ENCODE results near the gene AGR3.

Gene AGR3

DNA sequence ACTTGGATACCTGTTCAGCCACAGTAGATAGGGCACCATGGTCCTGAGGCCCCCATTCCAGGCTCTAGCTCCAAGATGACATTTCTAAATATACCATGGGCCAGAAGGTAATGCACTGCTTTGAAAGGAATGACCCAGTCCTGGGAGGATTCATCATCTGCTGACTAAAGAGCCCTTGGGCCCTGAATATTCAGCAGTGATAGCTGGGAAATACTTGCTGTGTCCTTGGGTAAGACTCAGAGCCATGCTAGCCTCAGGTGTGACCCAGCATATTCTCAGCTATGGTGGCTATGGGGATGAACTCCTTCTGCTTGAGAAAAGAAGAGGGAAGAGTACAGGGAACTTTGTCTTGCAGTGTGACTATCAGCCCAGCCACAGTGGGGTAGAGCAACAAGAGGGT is 55.7 kb downstream of the AGR3 start:
- no peak overlapping the region for H3K27ac ChIP-seq (ENCODE audit: poor library complexity, severe bottlenecking)

DNA sequence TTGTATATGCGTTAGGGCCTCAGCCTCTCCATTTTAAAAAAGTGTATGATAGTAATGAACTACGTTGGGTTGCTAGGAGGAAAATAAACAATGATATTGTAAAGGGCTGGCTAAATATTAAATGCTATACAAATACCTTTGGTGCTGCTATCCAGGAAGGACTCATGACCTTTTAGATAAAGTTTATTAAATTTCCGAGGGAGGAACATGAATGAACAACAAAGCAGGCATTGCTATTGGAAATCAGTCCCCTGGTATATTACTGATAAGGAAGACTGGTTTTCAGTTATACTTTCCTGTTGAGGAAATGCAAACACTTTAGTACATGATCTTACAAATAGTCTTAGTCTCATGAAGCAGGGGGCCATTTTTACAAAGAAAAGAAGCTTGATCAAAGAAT is 59.8 kb downstream of the AGR3 start:
- Histone ChIP-seq H3K4me1 (ENCODE audit: insufficient read depth, poor library complexity, severe bottlenecking) (peaks cover 13% of the 10 kb centered on the region), H3K36me3 (ENCODE audit: low read depth) (no peaks in the 10 kb centered on the region), H3K27me3 (ENCODE audit: insufficient read depth, poor library complexity, severe bottlenecking) (no peaks in the 10 kb centered on the region), H3K27ac (ENCODE audit: poor library complexity, severe bottlenecking) (no peak overlapping the region), H3K9me3 (ENCODE audit: severe bottlenecking) (no peaks in the 10 kb centered on the region), H3K4me3 (ENCODE audit: severe bottlenecking) (no peak overlapping the region)
- DNase-seq (ENCODE audit: low spot score): no peak
- no peak for ATAC-seq (ENCODE audit: low read depth)
- TF ChIP-seq, protein P1, sequence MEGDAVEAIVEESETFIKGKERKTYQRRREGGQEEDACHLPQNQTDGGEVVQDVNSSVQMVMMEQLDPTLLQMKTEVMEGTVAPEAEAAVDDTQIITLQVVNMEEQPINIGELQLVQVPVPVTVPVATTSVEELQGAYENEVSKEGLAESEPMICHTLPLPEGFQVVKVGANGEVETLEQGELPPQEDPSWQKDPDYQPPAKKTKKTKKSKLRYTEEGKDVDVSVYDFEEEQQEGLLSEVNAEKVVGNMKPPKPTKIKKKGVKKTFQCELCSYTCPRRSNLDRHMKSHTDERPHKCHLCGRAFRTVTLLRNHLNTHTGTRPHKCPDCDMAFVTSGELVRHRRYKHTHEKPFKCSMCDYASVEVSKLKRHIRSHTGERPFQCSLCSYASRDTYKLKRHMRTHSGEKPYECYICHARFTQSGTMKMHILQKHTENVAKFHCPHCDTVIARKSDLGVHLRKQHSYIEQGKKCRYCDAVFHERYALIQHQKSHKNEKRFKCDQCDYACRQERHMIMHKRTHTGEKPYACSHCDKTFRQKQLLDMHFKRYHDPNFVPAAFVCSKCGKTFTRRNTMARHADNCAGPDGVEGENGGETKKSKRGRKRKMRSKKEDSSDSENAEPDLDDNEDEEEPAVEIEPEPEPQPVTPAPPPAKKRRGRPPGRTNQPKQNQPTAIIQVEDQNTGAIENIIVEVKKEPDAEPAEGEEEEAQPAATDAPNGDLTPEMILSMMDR (IDR thresholded peaks at IDR 0.05; ENCODE audit: poor library complexity, severe bottlenecking): no peak

More for the DNA sequence above, 55.7 kb downstream of the AGR3 start:
- no peaks in the 10 kb centered on the region for H3K36me3 ChIP-seq (ENCODE audit: low read depth)
- H3K27me3 ChIP-seq (ENCODE audit: insufficient read depth, poor library complexity, severe bottlenecking): no peaks in the 10 kb centered on the region
- H3K9me3 ChIP-seq (ENCODE audit: severe bottlenecking): no peaks in the 10 kb centered on the region
- TF ChIP-seq, protein P1 (IDR thresholded peaks at IDR 0.05; ENCODE audit: poor library complexity, severe bottlenecking): no peak
- no peaks in the 10 kb centered on the region for H3K4me1 ChIP-seq (ENCODE audit: insufficient read depth, poor library complexity, severe bottlenecking)
- H3K4me3 ChIP-seq (ENCODE audit: severe bottlenecking): no peak overlapping the region
- no peak for ATAC-seq (ENCODE audit: low read depth)
- no peak for DNase-seq (ENCODE audit: low spot score)

DNA sequence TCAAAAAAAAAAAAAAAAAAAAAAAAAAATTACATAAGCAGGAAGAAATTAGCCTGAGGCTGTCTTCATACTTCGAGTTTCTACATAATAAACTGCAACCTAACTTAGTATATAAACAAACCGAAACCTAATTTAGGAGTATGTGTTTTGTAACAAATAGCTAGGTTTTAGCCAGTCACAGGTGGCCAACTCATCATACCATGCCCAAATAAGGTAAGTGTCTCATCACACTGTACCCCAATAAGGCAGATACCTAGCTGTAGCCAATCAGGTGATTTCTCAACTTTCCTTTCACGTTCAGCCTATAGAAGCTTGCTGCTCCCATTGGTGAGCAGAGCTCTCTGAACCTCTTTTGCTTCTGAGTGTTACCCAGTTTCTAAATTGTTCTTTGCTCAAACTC is 63.1 kb downstream of the AGR3 start:
- ATAC-seq (ENCODE audit: low read depth) (no peak), DNase-seq (ENCODE audit: low spot score) (no peak)
- no peaks in the 10 kb centered on the region for H3K36me3 ChIP-seq (ENCODE audit: low read depth)
- H3K4me3 ChIP-seq (ENCODE audit: severe bottlenecking): no peak overlapping the region
- H3K4me1 ChIP-seq (ENCODE audit: insufficient read depth, poor library complexity, severe bottlenecking): peaks cover 13% of the 10 kb centered on the region
- TF ChIP-seq, protein P1 (IDR thresholded peaks at IDR 0.05; ENCODE audit: poor library complexity, severe bottlenecking): no peak
- H3K27ac ChIP-seq (ENCODE audit: poor library complexity, severe bottlenecking): no peak overlapping the region
- H3K9me3 ChIP-seq (ENCODE audit: severe bottlenecking): no peaks in the 10 kb centered on the region
- no peaks in the 10 kb centered on the region for H3K27me3 ChIP-seq (ENCODE audit: insufficient read depth, poor library complexity, severe bottlenecking)

DNA sequence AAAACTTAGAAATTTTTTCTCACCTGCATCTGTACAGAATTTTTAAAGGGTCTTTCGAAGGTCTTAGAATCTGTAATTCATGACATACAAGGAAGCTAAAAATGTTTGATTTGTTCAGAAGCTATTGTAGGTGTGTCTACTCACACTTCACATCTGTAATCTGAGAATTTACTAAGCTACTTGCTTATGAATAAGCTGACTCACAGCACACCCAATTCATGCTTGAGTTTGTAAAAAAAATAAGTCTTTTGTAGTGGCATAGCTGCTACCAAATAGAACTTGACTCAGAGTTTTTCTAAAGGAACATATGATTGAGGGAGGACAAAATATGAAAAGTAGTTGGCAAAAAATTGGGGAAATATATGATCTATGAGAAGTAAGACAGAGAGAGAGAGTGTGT is 64.2 kb downstream of the AGR3 start:
- DNase-seq (ENCODE audit: low spot score) (no peak), ATAC-seq (ENCODE audit: low read depth) (peak; percentile 96)
- TF ChIP-seq, protein P1 (IDR thresholded peaks at IDR 0.05; ENCODE audit: poor library complexity, severe bottlenecking): no peak
- Histone ChIP-seq H3K36me3 (ENCODE audit: low read depth) (no peaks in the 10 kb centered on the region), H3K27me3 (ENCODE audit: insufficient read depth, poor library complexity, severe bottlenecking) (no peaks in the 10 kb centered on the region), H3K4me3 (ENCODE audit: severe bottlenecking) (no peak overlapping the region), H3K4me1 (ENCODE audit: insufficient read depth, poor library complexity, severe bottlenecking) (peaks cover 14% of the 10 kb centered on the region), H3K9me3 (ENCODE audit: severe bottlenecking) (no peaks in the 10 kb centered on the region), H3K27ac (ENCODE audit: poor library complexity, severe bottlenecking) (peak overlapping the region; percentile 17)

DNA sequence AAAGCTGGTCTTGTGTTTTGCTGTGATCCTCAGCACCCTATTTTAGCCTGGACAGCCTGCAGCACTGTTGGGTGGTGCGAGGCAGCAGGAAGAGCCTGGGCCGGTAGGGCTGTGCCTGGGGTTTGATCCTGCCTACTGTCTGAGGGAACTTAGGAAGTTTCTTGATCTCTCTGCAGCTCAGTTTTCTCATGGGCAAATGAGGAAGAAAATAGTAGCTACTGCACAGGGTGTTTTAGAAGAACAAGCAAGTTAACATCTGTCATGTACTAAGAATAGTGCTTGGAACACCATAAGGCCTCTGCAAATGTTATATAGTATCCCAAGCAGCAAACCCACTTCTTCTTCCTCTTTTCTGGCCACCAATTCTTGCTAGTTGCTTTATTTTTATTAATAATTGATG is 65.0 kb downstream of the AGR3 start:
- no peaks in the 10 kb centered on the region for H3K27me3 ChIP-seq (ENCODE audit: insufficient read depth, poor library complexity, severe bottlenecking)
- H3K4me3 ChIP-seq (ENCODE audit: severe bottlenecking): no peak overlapping the region
- H3K27ac ChIP-seq (ENCODE audit: poor library complexity, severe bottlenecking): no peak overlapping the region
- no peaks in the 10 kb centered on the region for H3K36me3 ChIP-seq (ENCODE audit: low read depth)
- DNase-seq (ENCODE audit: low spot score): no peak
- peaks cover 21% of the 10 kb centered on the region for H3K4me1 ChIP-seq (ENCODE audit: insufficient read depth, poor library complexity, severe bottlenecking)
- TF ChIP-seq, protein P1 (IDR thresholded peaks at IDR 0.05; ENCODE audit: poor library complexity, severe bottlenecking): no peak
- ATAC-seq (ENCODE audit: low read depth): no peak
- no peaks in the 10 kb centered on the region for H3K9me3 ChIP-seq (ENCODE audit: severe bottlenecking)

Measured in RWPE2 (cell line).